Spleen (tissue), 7 donors: ENCODE measurements around the gene WDR54.

Source experiments
- CTCF ChIP-seq, 11 experiments: fragments of 200-600 bp in 7 of 11; fragments of 450-650 bp in 4 of 11; sonication (generic) in 4 of 11; IDR thresholded peaks in 8 of 11; conservative IDR thresholded peaks in 3 of 11; 1 replicate in 7 of 11; 2 replicates in 4 of 11; pipeline versions ENCODE4 v1.4.0 to v1.8.0; 2016 to 2021; ENCODE audit warnings: antibody characterized with exemption in 11 of 11, inconsistent platforms in 4 of 11, mild to moderate bottlenecking in 1 of 11
- POLR2AphosphoS5 ChIP-seq, 3 donors: sonication (generic); formaldehyde crosslinking; IDR thresholded peaks; one replicate each; pipeline ENCODE4 v1.5.1; 2017; ENCODE audit warnings: antibody characterized with exemption in 3 of 3
- donor health status: DM: no; HTN: no; CAD: no; lungs with moderate emphysema.
- donor health status: DM: no; HTN: no; CAD: no.
- donor health status: DM: no; HTN: no; CAD: no.

- TF ChIP-seq CTCF (IDR thresholded peaks at IDR 0.05 in 8 of 11, conservative IDR thresholded peaks at IDR 0.05 in 3 of 11) (no peak), POLR2AphosphoS5 (IDR thresholded peaks at IDR 0.05) (no peak)
Observed at GRCh38 chr2:74464406-74464805, 42.9 kb downstream of the WDR54 start.
